NAMALWA (cell line): ENCODE results near the gene RNASE9.
"Not testable (repeated sequence)": the region's sequence is repeated elsewhere in the genome, so short reads cannot be mapped to it uniquely, and the experiment has no call there.

ENCODE experiments used
- DNase-seq: peaks from one replicate; pipeline ENCODE4 v3.0.0-alpha.2; 2015; ENCODE audit warnings: low spot score

The RNASE9 gene

GRCh38 chr14:20572382-20572990, 11.6 kb upstream of the RNASE9 start:
- not testable (repeated sequence) for DNase-seq

- not testable (repeated sequence) for DNase-seq
Measured at GRCh38 chr14:20570720-20571119, 9.9 kb upstream of the RNASE9 start.

GRCh38 chr14:20569865-20570264, 9.0 kb upstream of the RNASE9 start:
- DNase-seq: not testable (repeated sequence)

- no peak for DNase-seq
Measured at GRCh38 chr14:20569066-20569465, 8.2 kb upstream of the RNASE9 start.

- DNase-seq: no peak
Measured at GRCh38 chr14:20568393-20568792, 7.5 kb upstream of the RNASE9 start.

GRCh38 chr14:20567199-20567598, 6.4 kb upstream of the RNASE9 start:
- not testable (repeated sequence) for DNase-seq

GRCh38 chr14:20564501-20564997, 3.7 kb upstream of the RNASE9 start:
- no peak for DNase-seq

- no peak for DNase-seq
Measured at GRCh38 chr14:20563971-20564370, 3.1 kb upstream of the RNASE9 start.

GRCh38 chr14:20559461-20559904, 1.4 kb downstream of the RNASE9 start:
- DNase-seq: no peak

- DNase-seq: no peak
Measured at GRCh38 chr14:20557212-20557542, 3.7 kb downstream of the RNASE9 start.

- DNase-seq: no peak
Measured at GRCh38 chr14:20556500-20557211, 4.2 kb downstream of the RNASE9 start.

- DNase-seq: no peak
Measured at GRCh38 chr14:20555845-20556244, 5.0 kb downstream of the RNASE9 start.

GRCh38 chr14:20553024-20553423, 7.8 kb downstream of the RNASE9 start:
- no peak for DNase-seq

- no peak for DNase-seq
Measured at GRCh38 chr14:20551606-20552005, 9.2 kb downstream of the RNASE9 start.

- no peak for DNase-seq
Measured at GRCh38 chr14:20550926-20551325, 9.9 kb downstream of the RNASE9 start.

GRCh38 chr14:20548414-20549158, 12.3 kb downstream of the RNASE9 start:
- DNase-seq: no peak

- DNase-seq: no peak
Measured at GRCh38 chr14:20546877-20547276, 14.0 kb downstream of the RNASE9 start.

GRCh38 chr14:20539906-20540305, 20.9 kb downstream of the RNASE9 start:
- no peak for DNase-seq

GRCh38 chr14:20530771-20531571, 29.9 kb downstream of the RNASE9 start:
- peak; percentile 88 for DNase-seq

GRCh38 chr14:20529806-20530205, 31.0 kb downstream of the RNASE9 start:
- no peak for DNase-seq

- no peak for DNase-seq
Measured at GRCh38 chr14:20524027-20524426, 36.8 kb downstream of the RNASE9 start.

GRCh38 chr14:20522332-20522731, 38.5 kb downstream of the RNASE9 start:
- no peak for DNase-seq
